HG03135 (cell line): ENCODE results near the gene SNTG2.

Experiments used
- ATAC-seq: cut with Tn5 transposase; IDR thresholded peaks from one replicate; pipeline ENCODE4 v1.9.1; 2021; ENCODE audit warnings: mild to moderate bottlenecking, moderate library complexity; ENCODE audit not compliant: unreplicated experiment

Gene SNTG2

DNA sequence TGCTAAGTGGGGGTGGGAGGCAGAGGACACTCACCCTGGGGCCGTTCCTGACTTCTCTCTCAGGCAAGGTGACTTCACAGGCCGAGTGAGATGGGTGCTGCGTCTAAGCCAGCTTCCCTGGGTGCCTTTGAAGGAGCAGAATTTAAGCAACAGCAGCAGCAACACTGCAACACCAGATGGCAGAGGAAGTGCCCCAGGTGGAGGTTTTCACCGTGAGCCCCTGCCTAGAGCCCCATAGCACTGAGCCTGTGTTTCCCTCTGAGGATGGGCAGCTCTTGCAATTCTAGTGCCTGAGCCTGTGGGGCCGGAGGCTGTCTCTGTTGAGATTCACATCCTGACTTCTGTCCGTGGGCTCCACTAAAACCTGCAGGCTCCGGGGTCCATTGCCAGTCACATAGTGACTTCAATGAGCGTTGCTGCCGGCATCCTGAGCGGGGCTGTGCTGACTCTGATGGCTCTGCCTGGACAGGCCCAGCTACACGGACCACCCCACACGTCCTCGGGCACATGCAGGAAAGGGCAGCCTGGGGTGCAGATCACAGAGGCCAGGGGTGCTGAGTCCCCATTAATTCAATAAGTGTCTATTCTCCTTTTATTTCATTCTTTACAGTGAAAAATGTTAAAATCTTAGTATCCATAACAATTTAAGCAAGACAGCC is 218.8 kb downstream of the SNTG2 start:
- ATAC-seq = no peak

DNA sequence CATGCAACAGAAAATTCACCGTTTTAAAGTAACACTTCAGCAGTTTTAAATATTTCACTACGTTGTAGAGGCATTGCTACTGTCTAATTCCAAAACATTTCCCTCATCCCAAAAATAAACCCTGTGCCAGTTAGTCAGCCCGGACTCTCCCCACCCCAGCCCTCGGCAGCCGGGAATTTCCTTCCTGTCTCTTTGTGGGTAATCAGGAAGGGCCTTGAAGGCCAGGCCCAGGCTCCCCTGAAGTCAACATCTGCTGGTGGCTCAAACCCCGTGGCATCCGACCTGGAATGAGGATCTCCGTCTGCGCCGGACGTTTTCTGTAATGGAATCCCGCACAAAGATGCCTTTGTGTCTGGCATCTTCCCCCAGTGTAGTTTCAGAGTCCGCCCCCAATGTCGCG is 219.6 kb downstream of the SNTG2 start:
- ATAC-seq = no peak

DNA sequence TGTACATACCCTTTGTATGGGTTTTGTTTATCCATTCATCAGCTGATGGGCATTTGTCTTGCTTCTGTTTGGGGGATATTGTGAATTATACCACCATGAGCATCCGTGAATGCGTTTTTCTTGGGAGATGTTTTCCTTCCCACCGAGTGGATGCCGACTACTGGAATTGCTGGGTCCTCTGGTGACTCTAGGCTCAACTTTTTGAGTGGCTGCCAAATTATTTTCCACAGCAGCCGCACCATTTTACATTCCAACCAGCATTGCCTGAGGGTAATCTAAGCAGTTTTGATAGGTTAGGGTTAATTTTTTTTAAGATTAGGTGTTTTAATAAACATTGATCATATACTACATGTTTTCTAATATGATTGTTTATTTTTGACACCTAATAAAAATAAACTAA is 220.1 kb downstream of the SNTG2 start:
- ATAC-seq = no peak

DNA sequence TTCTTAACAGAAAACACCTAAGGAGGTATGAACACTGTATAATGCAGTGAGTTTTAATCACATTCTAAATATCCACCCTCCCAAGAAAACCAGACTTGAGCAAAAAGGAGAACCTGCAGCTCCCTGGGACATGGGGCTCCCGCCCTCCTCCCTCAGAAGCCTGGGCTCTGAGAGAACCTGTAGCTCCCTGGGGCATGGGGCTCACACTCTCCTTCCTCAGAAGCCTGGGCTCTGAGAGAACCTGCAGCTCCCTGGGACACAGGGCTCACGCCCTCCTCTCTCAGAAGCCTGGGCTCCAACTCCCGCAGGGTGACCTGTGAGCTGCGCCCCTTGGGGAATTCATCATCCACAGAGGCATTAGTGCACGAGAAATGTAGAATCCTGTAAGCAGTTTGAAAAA is 222.9 kb downstream of the SNTG2 start:
- ATAC-seq = no peak

DNA sequence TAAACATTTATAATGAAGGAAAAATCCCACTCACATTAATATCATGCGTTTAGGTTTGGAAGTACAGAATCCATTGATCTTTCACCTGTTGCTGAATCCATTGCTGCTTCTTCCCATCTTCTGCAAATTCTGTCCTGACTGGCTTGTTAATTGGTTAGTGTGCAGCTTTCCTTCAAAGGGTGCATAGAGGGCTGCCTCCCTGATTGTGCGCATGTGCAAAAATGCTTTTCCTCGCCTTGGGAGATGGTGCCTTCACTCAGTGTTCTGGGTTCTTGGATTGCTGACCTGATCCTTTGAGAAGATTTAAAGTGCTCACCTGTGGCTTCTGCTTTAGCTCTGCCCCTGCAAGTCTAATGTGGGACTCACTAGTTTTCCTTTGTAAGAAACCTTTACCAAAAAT is 231.2 kb downstream of the SNTG2 start:
- no peak for ATAC-seq

DNA sequence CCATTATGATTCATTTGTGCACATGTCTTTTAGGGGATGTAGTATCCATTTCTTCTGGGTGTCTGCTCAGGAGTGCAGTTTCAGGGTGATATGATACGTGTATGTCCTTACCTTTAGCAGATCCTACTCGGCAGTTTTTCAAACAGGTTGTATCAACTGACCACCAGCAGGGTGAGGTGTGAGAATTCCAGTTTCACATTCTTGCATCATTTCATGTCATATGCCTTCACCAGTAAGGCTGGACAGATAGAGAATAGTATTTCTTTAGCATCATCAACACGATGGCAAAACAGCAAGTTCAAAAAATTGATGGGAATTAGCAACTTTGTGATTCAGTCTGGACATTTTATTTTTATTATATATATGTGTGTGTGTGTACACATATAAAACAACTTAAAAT is 232.7 kb downstream of the SNTG2 start:
- no peak for ATAC-seq

DNA sequence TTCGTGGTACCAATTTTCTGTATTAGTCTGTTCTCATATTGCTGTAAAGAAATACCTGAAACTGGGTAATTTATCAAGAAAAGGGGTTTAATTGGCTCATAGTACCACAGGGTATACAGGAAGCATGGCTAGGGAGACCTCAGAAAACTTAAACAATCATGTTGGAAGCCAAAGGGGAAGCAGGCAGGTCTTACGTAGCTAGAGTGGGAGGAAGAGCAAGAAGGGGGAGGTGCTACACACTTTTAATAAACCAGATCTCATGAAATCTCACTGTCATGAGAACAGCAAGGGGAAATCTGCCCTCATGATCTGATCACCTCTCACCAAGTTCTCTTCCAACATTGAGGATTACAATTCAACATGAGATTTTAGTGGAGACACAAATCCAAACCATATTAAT is 235.8 kb downstream of the SNTG2 start:
- ATAC-seq = no peak

DNA sequence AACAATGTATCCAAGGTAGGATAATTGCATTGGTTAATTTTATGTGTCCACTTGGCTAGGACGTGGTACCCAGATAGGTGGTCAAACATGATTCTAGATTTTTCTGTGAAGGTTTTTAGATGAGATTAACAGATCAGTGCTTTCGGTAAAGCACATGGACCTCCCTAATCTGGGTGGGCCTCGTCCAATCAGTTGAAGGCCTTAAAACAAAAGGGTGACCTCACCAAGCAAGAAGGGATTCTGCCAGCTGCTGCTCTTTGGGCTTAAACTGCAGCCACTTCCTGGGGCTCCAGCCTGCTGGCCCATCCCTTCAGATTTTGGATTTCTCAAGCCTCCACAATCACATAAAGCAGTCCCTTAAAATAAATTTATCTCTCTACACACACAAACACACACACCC is 236.5 kb downstream of the SNTG2 start:
- ATAC-seq = no peak

DNA sequence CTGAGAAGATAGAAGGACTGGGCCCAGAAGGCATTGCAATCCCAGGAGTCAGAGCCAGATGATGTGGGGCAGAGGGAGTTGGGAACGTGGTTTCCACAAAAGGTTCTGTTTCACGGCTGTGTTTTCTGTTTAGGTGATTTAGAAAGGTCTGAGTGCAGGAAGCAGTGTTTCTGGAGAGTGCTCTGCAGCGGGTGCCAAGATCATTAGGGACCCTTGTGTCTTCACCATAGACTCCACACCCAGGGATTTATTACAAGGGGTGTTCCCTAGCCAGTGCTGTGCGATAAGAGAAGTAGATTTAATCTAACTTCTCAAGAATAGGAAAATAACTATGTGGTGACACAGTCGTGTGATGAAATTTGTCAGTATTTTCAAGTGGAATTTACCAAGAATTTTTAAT is 241.5 kb downstream of the SNTG2 start:
- ATAC-seq = no peak

DNA sequence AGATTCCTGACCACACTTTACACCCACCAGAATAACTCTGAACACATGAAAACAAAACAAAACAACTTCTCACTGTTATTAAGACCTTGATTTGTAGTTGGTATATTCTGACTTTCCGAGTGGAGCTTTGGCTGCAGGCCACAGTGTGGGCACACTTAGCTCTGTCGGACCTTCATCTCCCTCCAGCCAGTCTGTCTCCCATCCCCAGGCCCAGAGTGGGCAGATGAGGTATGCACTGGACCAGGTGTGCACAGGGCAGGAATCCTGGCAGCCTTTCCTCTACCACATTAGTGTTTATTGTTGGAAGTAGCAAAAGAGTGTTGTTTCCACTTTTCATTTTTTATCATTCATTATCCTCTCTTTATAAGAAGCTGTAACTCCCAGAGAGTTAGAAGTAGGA is 243.2 kb downstream of the SNTG2 start:
- no peak for ATAC-seq

DNA sequence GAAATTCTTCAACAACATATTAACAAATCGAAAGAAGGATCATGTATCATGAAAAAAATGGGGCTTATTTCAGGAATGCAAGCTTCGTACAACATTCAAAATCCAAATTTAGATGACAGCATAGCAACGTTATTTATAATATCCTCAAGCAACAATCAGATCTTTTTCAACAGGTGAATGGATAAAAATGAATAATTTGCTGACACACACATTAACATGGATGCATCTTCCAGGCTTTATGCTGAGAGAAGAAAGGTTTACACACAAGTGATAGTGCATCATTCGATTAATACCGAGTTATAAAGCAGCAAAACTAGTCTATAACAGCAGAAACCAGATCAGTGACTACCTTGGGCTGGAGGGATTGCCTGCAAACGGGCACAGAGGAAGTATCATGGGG is 253.1 kb downstream of the SNTG2 start:
- no peak for ATAC-seq

DNA sequence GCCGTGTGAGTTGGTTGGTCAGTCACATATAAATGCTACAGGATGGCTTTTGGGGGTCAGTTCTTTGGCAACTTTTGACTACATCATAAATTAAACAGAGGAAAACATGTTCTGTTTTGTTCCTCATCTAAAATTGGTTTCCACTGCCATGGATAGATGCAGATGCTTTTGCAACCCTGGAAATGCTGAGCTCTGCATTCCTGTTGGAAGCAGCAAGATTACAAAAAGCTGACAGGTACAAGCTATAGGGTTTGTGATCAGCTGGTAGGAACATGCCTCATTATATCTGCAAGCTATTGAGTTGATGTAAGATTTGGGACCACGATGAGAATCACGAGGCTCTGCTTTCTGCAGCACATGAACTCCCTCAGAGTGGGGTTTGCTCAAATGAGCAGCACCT is 255.2 kb downstream of the SNTG2 start:
- ATAC-seq = no peak

DNA sequence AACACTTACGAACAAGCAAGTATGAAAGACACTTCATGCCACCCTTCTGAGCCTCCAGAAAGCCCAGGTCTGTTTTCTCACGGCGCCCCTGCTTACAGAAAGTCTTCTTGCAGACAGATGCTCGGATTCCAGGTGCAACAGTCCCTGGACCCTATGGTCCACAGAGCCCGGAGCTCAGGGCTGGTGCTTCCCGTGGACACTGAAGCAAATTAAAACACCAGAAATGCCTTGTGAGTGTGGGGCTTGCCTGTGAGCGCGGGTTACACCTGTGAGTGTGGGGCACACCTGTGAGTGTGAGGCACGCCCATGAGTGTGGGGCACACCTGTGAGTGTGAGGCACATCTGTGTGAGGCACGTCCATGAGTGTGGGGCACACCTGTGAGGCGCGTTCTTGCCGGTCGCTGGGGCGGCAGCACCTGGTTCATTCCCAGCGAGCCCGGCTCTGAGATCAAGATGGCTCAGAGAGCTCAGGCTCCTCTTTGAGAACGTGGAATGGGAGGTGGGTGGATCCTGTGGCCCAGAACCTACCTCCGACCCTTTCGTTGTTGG is 257.4 kb downstream of the SNTG2 start:
- no peak for ATAC-seq

DNA sequence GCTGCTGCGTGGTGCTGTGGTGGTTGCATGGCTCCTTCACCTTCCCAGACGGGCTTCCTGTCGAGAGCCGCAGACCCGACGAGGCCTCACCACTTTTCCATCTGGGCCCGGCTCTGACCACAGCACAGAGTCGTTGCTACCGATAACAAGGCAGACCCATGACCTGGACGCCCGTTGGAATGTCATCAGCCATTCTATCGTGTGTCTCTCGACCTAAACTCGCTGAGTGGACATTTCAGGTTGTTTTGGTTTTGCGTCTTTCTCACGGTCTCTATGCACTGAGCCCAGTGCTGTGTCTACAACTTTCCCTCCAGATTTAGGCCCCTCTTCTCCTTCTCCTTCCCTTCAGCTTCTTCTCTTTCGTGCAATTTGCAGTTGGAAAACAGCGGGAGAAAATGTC is 257.9 kb downstream of the SNTG2 start:
- no peak for ATAC-seq

DNA sequence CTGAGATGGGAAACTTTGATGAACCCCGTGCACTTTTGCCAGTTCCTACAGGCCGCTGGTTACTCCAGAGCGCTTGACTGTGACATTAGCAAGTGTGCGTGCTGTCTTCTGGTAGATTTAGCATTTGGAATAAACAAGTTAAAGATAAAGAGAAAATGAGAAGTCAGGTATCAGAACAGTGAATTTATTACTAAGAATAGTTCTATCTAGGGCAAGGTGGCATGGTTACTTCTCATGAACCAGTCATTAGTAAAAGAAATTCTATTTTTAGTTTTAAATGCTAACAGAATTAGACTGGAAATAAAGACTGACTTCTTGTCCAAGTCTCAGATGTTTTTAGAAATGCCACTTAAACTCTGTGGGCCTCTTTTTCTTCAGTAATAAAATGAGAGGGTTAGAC is 258.6 kb downstream of the SNTG2 start:
- no peak for ATAC-seq

DNA sequence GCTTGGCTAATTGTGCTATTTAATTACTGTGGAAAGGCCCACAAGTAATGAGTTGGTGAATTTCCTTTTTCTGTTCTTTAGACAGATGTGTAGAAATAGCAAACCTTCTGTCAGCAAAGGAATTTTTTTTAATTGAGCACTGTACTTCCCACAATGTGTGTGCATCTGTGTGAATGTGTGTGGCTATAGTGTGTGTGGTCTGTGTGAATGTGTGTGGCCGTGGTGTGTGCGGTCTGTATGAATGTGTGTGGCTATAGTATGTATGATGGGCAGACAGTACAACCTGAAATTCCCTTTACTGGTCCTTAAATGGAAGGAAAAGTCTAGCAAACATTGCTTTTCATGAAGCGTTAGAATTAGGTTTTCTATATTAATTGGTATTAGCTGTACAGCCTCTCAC is 259.1 kb downstream of the SNTG2 start:
- ATAC-seq = no peak

DNA sequence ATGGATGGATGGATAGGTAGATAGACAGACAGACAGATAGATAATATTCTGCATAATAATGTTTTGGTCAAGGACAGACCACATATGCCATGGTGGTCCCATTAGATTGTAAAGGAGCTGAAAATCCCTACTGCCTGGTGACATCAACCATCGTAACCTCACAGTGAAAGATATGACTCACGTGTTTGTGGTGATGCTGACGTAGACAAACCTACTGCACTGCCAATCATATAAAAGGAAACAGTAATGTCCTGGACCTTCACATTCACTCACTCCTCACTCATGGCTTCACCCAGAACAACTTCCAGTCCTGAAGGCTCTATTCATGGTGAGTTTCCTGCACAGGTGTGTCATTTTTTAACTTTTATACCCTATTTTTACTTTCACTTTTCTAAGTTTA is 259.7 kb downstream of the SNTG2 start:
- no peak for ATAC-seq

DNA sequence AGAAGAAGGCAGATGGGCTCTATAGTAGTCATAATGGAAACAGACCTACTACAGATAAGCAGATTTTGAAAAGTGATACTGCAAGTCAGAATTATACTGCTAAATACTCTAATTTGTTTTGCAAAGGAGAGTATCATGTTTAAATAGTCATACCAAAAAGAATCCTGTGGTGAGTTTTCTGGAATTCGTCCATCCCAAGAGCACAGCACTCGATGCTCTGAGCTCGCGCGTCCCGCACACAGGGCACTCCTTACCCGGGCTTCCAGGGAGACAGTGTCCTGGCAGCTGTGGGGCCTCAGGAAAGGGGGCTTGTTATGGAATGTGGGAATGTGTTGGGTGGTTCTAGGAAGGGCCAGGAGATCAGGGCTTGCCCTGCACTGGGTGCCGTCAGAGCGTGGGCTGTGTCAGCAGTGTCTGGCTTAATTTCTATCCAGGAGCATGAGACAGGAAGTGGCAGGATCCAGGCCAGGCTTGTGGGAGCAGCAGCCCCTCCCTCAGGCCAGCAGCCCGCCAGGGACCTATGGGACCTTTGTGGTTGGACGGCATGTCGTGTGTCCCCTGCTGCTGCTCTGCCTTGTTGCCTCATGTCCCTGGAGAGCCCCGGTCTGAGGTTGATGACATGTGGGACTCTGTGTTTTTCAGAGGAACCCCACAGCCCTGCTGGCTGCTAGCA is 269.4 kb downstream of the SNTG2 start:
- no peak for ATAC-seq

DNA sequence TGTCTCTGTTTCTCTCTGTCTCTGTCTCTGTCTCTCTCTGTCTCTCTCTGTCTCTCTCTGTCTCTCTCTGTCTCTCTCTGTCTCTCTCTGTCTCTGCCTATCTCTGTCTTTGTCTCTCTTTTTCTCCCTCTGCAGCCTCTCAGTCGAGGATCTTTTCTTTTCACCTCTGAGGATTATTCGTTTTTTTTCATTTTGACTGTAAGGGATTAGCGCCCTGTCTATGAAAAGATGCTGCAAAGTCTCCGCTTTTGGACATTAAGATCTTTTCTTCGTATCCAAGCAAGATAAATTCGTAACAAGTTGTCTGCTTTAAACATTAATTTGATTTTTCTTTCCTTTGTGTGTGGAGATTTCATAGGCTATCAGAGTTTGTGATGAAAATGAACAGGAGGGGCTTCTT is 271.4 kb downstream of the SNTG2 start:
- no peak for ATAC-seq

DNA sequence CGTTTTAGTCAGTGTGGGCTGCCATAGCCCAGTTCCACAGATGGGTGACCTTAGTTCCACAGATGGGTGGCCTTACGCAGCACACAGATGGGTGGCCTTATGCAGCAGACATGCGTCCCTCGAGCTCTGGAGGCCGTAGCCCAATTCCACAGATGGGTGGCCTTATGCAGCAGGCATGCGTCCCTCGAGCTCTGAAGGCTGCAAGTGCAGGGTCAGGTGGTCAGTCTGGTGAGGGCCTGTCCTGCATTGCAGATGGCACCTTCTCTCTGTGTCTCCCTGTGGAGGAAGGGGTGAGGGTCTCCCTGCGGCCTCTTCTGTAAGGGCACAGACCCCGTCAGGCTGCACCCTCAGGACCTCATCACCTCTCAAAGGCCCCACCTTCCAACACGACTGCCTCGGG is 273.1 kb downstream of the SNTG2 start:
- ATAC-seq = no peak

DNA sequence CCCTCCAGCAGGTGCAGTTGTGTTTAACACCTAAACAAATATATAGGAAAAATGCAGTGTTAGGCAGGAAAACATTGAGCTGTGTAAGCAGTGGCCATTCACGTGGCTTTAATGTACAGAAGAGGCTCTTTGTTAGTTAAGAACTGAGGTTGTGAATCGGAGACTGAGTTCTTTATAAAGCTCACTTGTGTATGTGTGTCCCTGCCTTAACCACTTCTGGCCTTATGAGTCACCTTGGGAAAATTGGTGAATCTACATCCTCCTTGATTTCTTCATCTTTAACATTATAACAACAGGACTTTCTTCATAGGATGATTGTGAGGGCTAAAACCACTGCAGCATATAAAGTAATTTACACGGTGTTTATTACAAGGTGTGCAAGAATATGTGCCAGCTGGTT is 274.3 kb downstream of the SNTG2 start:
- ATAC-seq = no peak

DNA sequence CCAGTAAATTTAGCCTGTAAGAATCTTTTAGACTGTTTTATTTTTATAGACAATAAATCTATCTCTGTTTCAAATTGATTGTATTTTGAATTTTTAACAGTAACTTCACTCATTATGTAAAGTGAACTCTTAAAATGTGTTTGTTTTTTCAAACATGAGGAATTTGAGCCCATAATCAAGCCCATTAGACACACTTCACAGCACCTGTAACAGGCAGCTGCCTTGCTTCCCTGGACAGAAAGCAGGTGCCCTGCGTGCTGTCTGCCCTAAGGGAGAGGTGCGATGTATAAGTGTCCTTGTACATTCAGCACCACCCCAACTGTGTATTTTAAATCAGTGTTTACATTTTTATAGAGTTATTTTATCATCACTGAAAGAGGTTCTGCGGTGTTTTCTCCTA is 276.1 kb downstream of the SNTG2 start:
- no peak for ATAC-seq
